Vagina (tissue), 2 donors: ENCODE results near the gene SDK2. TPM values are rescaled to one million over a fixed set of nuclear protein-coding genes. Genes with fewer than 3 reads are reported as not detected.
"Not testable (repeated sequence)": the region's sequence is repeated elsewhere in the genome, so short reads cannot be mapped to it uniquely, and the experiment has no call there.

Experiments used
- DNase-seq, 2 donors: peaks; one replicate each; pipeline ENCODE4 v3.0.0-alpha.2; 2017; ENCODE audit errors: extremely low spot score in 2 of 2
- H3K27ac ChIP-seq: fragments of 200-600 bp; sonication (generic); one replicate; pipeline ENCODE4 v1.5.1; 2019
- H3K27me3 ChIP-seq: fragments of 200-600 bp; sonication (generic); one replicate; pipeline ENCODE4 v1.5.1; 2019
- H3K36me3 ChIP-seq, 2 donors: fragments of 200-600 bp; sonication (generic); one replicate each; pipeline ENCODE4 v1.5.1; 2017 to 2019
- H3K4me1 ChIP-seq: fragments of 200-600 bp; sonication (generic); one replicate; pipeline ENCODE4 v1.5.1; 2019
- H3K4me3 ChIP-seq, 2 donors: fragments of 200-600 bp; sonication (generic); 1 replicate in 1 of 2; 2 replicates in 1 of 2; pipeline ENCODE4 v1.5.1; 2016 to 2019
- H3K9me3 ChIP-seq: fragments of 200-600 bp; sonication (generic); one replicate; pipeline ENCODE4 v1.5.1; 2019
- POLR2A ChIP-seq, 2 donors: fragments of 450-650 bp; IDR thresholded peaks; one replicate each; pipeline ENCODE4 v1.6.1; 2017; ENCODE audit warnings: antibody characterized with exemption in 2 of 2, mild to moderate bottlenecking in 2 of 2, moderate library complexity in 2 of 2
- POLR2AphosphoS5 ChIP-seq, 2 donors: sonication (generic); formaldehyde crosslinking; IDR thresholded peaks; one replicate each; pipeline ENCODE4 v1.9.0; 2017; ENCODE audit warnings: antibody characterized with exemption in 2 of 2, mild to moderate bottlenecking in 2 of 2, low read depth in 1 of 2; ENCODE audit not compliant: insufficient read depth in 1 of 2
- intact Hi-C: fragments of 100-400 bp; cut with DNase I; formaldehyde crosslinking; loops from one replicate; pipeline ENCODE4 v1.15.1; 2023
- total RNA-seq: library from RNA; depleted of rRNA; stranded (reverse); fragments of >200 nt; gene quantifications from one replicate; pipeline ENCODE4 v1.2.3, GENCODE V29; 2016
- TF ChIP-seq, protein P1 (sequence below), 3 experiments: fragments of 450-650 bp in 2 of 3; fragments of 200-600 bp in 1 of 3; sonication (generic) in 1 of 3; IDR thresholded peaks; one replicate each; pipeline ENCODE4 v1.5.1; 2017 to 2019; ENCODE audit warnings: antibody characterized with exemption in 3 of 3, mild to moderate bottlenecking in 2 of 3, moderate library complexity in 2 of 3

SDK2 gene
- total RNA-seq, 1 donor from 2014 or later, result 1.7 TPM

GRCh38 chr17:73311781-73312641 is 332.2 kb downstream of the SDK2 start, which contains the start of gene CDC42EP4:
Gene CDC42EP4 (minus strand): TSS chr17:73312001. CDS start chr17:73286500, 25,501 bp downstream.
- Histone ChIP-seq H3K4me1 (peaks cover 44% of the 10 kb centered on the region), H3K36me3 (no peaks in the 10 kb centered on the region), H3K27me3 (no peaks in the 10 kb centered on the region), H3K9me3 (no peaks in the 10 kb centered on the region), H3K27ac (peak within 1 kb of the TSS; percentile 100), H3K4me3 (peak within 1 kb of the TSS; percentile 98 to 99)
- peak in 1 of 2 donors; percentile 97 for DNase-seq
- intact Hi-C loops, result loop anchor here (2.0 kb wide), 1 partner anchor 27 kb away; no protein-coding TSS in a partner anchor
- TF ChIP-seq, protein P1, sequence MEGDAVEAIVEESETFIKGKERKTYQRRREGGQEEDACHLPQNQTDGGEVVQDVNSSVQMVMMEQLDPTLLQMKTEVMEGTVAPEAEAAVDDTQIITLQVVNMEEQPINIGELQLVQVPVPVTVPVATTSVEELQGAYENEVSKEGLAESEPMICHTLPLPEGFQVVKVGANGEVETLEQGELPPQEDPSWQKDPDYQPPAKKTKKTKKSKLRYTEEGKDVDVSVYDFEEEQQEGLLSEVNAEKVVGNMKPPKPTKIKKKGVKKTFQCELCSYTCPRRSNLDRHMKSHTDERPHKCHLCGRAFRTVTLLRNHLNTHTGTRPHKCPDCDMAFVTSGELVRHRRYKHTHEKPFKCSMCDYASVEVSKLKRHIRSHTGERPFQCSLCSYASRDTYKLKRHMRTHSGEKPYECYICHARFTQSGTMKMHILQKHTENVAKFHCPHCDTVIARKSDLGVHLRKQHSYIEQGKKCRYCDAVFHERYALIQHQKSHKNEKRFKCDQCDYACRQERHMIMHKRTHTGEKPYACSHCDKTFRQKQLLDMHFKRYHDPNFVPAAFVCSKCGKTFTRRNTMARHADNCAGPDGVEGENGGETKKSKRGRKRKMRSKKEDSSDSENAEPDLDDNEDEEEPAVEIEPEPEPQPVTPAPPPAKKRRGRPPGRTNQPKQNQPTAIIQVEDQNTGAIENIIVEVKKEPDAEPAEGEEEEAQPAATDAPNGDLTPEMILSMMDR (IDR thresholded peaks at IDR 0.05), result no peak
- TF ChIP-seq POLR2AphosphoS5 (IDR thresholded peaks at IDR 0.05; ENCODE audit: insufficient read depth in 1 of 2, low read depth in 1 of 2) (peak; percentile 86 to 100), POLR2A (IDR thresholded peaks at IDR 0.05) (peak in 1 of 2 donors; percentile 98)

DNA sequence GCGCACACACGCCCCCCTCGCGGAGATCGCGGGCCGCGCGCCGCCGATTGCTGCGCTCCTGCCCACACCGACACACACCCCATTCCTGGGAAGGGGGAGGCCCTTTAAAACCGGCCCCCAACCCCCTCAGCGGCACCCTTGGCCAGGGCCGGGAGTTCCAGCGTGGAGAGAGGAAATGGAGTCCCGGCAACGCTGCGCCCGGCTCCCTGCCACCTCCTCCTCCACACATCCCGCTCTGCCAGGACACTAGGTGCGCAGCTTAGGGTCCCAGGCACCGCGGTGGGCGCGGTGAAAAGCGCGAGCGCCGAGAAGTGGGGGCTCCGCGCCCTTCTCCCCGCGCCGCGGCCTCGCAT is 332.8 kb downstream of the SDK2 start:
- Histone ChIP-seq H3K9me3 (no peaks in the 10 kb centered on the region), H3K4me3 (peak overlapping the region; percentile 98 to 99), H3K27ac (peak overlapping the region; percentile 100), H3K4me1 (peaks cover 45% of the 10 kb centered on the region), H3K27me3 (no peaks in the 10 kb centered on the region), H3K36me3 (no peaks in the 10 kb centered on the region)
- DNase-seq, result no peak
- TF ChIP-seq POLR2AphosphoS5 (IDR thresholded peaks at IDR 0.05; ENCODE audit: insufficient read depth in 1 of 2, low read depth in 1 of 2), result no peak
- TF ChIP-seq, protein P1 (IDR thresholded peaks at IDR 0.05), result no peak
- no peak for TF ChIP-seq POLR2A (IDR thresholded peaks at IDR 0.05)
- intact Hi-C loops, result loop anchor here (2.0 kb wide), 1 partner anchor 27 kb away; no protein-coding TSS in a partner anchor

GRCh38 chr17:73309727-73310596 is 334.3 kb downstream of the SDK2 start:
- TF ChIP-seq, protein P1 (IDR thresholded peaks at IDR 0.05), result no peak
- TF ChIP-seq POLR2AphosphoS5 (IDR thresholded peaks at IDR 0.05; ENCODE audit: insufficient read depth in 1 of 2, low read depth in 1 of 2) (peak in 1 of 2 donors; percentile 29), POLR2A (IDR thresholded peaks at IDR 0.05) (no peak)
- intact Hi-C loops, result loop anchor here (2.0 to 10.0 kb wide), 2 partner anchors 29 to 115 kb away; partner anchors contain the start of gene COG1
- peak overlapping the region; percentile 98 to 99 for H3K4me3 ChIP-seq
- no peaks in the 10 kb centered on the region for H3K27me3 ChIP-seq
- H3K36me3 ChIP-seq, result no peaks in the 10 kb centered on the region
- no peak for DNase-seq
- H3K9me3 ChIP-seq, result no peaks in the 10 kb centered on the region
- H3K27ac ChIP-seq, result peak overlapping the region; percentile 100
- H3K4me1 ChIP-seq, result peaks cover 59% of the 10 kb centered on the region

DNA sequence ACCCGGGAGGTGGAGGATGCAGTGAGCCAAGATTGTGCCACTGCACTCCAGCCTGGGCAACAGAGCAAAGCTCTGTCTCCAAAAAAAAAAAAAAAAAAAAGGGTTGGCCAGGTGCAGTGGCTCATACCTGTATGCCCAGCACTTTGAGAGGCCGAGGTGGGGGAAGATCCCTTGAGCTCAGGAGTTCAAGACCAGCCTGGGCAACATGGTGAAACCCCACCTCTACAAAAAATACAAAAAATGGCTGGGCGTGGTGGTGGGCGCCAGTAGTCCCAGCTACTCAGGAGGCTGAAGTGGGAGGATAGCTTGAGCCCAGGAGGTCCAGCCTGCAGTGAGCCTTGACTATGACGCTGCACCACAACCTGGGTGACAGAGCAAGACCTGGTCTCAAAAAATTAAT is 335.3 kb downstream of the SDK2 start:
- not testable (repeated sequence) for DNase-seq, H3K27me3 ChIP-seq, H3K9me3 ChIP-seq, H3K36me3 ChIP-seq
- peaks cover 69% of the 10 kb centered on the region for H3K4me1 ChIP-seq
- peak overlapping the region; percentile 98 to 99 for H3K4me3 ChIP-seq
- peak overlapping the region; percentile 100 for H3K27ac ChIP-seq
- intact Hi-C loops, result loop anchor here (10.0 kb wide), 1 partner anchor 114 kb away; the partner anchor contains the start of gene COG1
